PC-3 (cell line): ENCODE data around the gene COL27A1.

ENCODE experiments used
- EZH2 ChIP-seq: fragments of 300-600 bp; sonication (generic); IDR thresholded peaks from one replicate; pipeline ENCODE4 v1.6.1; 2017; ENCODE audit warnings: antibody characterized with exemption, mild to moderate bottlenecking, low read length; ENCODE audit not compliant: unreplicated experiment
- EZH2phosphoT487 ChIP-seq: fragments of 300-600 bp; sonication (generic); IDR thresholded peaks from 2 replicates; pipeline ENCODE4 v1.6.1; 2018; ENCODE audit warnings: mild to moderate bottlenecking, antibody characterized with exemption, low read length, borderline replicate concordance
- TF ChIP-seq, protein P1 (sequence below): fragments of 300-600 bp; sonication (generic); conservative IDR thresholded peaks from 2 replicates; pipeline ENCODE4 v1.5.1; 2017; ENCODE audit warnings: antibody characterized with exemption, low read depth, mild to moderate bottlenecking, low read length

DNA sequence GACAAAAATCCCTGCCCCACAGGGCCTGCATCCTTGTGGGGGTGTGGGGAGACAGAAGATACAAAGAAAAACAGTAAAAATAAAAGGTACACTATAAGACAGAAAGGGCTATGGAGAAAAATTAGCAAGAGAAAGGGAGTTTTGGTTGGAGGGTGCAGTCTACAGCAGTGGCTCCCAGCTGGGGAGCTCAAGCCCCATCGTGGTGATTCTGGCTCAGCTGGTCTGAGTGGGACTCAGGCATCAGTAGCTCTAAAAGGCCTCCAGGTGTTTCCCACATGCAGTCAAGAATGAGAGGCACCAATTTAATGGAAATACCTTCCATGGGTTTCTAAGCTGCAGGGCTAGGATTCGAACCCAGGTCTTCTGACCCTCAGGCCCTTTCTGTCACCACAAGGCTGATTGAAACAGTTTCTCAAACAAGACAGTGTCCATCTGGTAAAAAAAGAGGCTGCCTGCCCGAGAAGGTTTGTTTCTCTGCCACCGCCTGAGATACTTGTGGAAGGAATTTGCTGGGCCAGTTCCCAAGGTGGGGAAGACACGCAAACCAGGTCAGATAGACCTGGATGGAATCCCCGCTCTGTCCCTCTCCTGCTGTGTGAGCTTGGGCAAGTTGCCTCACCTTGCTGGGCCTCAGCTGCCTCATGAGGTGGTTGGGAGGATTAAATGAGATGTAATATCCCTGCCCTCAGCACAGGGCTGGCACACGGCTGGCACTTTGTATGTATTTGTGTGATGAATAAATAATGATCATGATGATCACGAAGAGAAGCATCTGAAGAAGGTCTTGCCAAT, 43.1 kb downstream of the COL27A1 start:
- TF ChIP-seq EZH2: no peak
- TF ChIP-seq, protein P1, sequence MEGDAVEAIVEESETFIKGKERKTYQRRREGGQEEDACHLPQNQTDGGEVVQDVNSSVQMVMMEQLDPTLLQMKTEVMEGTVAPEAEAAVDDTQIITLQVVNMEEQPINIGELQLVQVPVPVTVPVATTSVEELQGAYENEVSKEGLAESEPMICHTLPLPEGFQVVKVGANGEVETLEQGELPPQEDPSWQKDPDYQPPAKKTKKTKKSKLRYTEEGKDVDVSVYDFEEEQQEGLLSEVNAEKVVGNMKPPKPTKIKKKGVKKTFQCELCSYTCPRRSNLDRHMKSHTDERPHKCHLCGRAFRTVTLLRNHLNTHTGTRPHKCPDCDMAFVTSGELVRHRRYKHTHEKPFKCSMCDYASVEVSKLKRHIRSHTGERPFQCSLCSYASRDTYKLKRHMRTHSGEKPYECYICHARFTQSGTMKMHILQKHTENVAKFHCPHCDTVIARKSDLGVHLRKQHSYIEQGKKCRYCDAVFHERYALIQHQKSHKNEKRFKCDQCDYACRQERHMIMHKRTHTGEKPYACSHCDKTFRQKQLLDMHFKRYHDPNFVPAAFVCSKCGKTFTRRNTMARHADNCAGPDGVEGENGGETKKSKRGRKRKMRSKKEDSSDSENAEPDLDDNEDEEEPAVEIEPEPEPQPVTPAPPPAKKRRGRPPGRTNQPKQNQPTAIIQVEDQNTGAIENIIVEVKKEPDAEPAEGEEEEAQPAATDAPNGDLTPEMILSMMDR: no peak
- no peak for TF ChIP-seq EZH2phosphoT487
